ENCODE results near the gene WIF1.

DNA sequence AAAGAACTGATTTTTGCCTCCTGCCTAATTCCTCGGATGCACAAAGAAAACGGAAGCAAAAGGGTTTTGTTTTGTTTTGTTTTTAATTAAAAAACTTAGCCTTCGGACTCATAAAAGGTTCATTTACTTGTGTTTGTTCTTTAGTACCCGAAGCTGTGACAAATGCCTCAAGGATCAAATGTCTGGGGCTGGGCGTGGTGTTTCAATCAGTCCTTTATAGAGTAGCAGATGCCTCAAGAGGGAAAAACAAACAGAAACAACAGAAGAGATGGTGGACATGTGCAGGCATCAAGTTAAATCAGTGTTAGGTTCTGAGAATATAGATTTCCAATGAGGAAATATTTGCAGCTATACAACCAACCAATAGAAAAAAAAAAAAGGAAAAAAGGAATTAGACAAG, 1.6 kb upstream of the WIF1 start:
- TF ChIP-seq, protein P1, sequence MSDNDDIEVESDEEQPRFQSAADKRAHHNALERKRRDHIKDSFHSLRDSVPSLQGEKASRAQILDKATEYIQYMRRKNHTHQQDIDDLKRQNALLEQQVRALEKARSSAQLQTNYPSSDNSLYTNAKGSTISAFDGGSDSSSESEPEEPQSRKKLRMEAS (CRISPR knock-in tag; IDR thresholded peaks at IDR 0.05), result no peak
- TF ChIP-seq E2F1 (CRISPR knock-in tag; IDR thresholded peaks at IDR 0.05), result no peak
- no peak for TF ChIP-seq SP1 (CRISPR knock-in tag; conservative IDR thresholded peaks at IDR 0.05)
- TF ChIP-seq CTCF (IDR thresholded peaks at IDR 0.05), result no peak
- TF ChIP-seq ATF2 (CRISPR knock-in tag; IDR thresholded peaks at IDR 0.05; ENCODE audit: borderline replicate concordance, low read depth), result no peak
- no peak for TF ChIP-seq TCF7 (CRISPR knock-in tag; IDR thresholded peaks at IDR 0.05; ENCODE audit: low read depth)
- no peak for TF ChIP-seq ZNF317 (CRISPR knock-in tag; IDR thresholded peaks at IDR 0.05; ENCODE audit: borderline replicate concordance, low read depth)
- no peak for TF ChIP-seq GABPB1 (CRISPR knock-in tag; IDR thresholded peaks at IDR 0.05)
- TF ChIP-seq NFYB (CRISPR knock-in tag; conservative IDR thresholded peaks at IDR 0.05; ENCODE audit: low read depth), result no peak
- no peak for TF ChIP-seq ZSCAN18 (CRISPR knock-in tag; IDR thresholded peaks at IDR 0.05)
- no peak for TF ChIP-seq ZNF263 (CRISPR knock-in tag; IDR thresholded peaks at IDR 0.05; ENCODE audit: low read depth)

Measured in WTC11 (cell line).